ENCODE data around the gene BICD2. TPM values are rescaled to one million over a fixed set of nuclear protein-coding genes. Genes with fewer than 3 reads are reported as not detected.
"Not testable (repeated sequence)": the region's sequence is repeated elsewhere in the genome, so short reads cannot be mapped to it uniquely, and the experiment has no call there.

BICD2 gene
- total RNA-seq, 4 donors from 2014 or later = 28.3 to 54.0 (median 44.2) TPM

GRCh38 chr9:92769990-92770359, 5.3 kb upstream of the BICD2 start:
- DNase-seq (ENCODE audit: low spot score) = no peak
- ATAC-seq (ENCODE audit: low FRiP score) = no peak
- TF ChIP-seq CTCF (IDR thresholded peaks at IDR 0.05) = no peak

DNA sequence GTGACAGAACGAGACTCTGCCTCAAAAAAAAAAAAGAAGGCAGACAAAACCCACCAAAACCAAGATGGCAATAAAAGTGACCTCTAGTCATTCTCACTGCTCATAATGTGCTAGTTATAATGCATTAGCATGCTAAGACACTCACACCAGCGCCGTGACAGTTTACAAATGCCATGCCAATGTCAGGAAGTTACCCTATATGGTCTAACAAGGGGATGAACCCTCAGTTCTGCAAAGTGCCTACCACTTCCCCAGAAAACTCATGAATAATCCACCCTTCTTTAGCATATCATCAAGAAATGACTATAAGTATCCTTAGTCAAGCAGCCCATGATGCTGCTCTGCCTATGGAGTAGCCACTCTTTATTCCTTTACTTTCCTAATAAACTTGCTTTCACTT, 4.7 kb upstream of the BICD2 start:
- no peak for ATAC-seq (ENCODE audit: low FRiP score)
- DNase-seq (ENCODE audit: low spot score) = no peak
- TF ChIP-seq CTCF (IDR thresholded peaks at IDR 0.05) = no peak

DNA sequence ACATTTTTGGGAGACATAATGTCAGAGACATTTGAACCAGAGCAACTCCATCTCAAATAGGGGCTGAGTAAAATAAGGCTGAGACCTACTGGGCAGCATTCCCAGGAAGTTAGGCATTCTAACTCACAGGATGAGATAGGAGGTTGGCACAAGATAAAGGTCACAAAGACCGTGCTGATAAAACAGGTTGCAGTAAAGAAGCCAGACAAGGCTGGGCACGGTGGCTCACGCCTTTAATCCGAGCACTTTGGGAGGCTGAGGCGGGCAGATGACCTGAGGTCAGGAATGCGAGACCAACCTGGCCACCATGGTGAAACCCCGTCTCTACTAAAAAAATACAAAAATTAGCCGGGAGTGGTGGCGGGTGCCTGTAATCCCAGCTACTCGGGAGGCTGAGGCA, 4.2 kb upstream of the BICD2 start:
- not testable (repeated sequence) for DNase-seq (ENCODE audit: low spot score)

GRCh38 chr9:92767066-92768054, 2.7 kb upstream of the BICD2 start:
- no peak for TF ChIP-seq CTCF (IDR thresholded peaks at IDR 0.05)
- ATAC-seq (ENCODE audit: low FRiP score) (no peak), DNase-seq (ENCODE audit: low spot score) (no peak)

More for the DNA sequence above, 4.2 kb upstream of the BICD2 start:
- ATAC-seq (ENCODE audit: low FRiP score) = not testable (repeated sequence)

GRCh38 chr9:92764988-92765936, 629 bp upstream of the BICD2 start:
- peak in 2 of 3 donors; percentile 20 to 75 for TF ChIP-seq CTCF (IDR thresholded peaks at IDR 0.05)
- ATAC-seq (ENCODE audit: low FRiP score) (peak; percentile 94), DNase-seq (ENCODE audit: low spot score) (peak; percentile 87)

DNA sequence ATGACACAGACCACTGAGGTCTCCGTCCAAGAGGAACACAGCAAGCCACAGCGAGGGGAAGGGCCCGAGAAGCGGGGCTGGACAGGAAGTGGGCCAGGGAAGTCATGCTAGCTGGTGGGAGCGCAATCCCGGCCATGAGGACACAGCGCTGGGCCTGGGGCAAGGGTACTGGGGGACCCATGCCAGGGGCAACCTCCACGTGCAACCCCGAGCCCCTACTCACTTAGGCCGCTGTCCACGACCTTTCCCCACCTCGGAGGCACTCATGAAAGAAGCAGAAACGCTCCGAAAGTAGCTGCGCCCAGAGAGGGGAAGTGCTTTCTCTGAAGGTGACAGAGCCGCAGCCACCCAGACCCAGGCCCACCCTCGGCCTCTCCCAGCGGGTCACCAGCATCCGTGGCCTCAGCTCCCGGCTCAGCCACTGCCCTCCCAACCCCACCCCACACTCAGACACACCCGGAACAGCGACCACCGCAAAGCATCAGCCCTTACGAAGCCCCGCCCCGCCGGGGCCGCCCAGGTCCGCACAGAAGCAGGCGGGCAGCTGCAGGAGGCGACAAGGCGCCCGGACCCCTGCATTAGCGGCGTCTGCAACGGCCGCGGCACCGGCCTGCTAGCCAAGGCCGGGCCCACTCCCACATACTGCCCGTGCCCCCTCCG, 782 bp downstream of the BICD2 start:
- no peak for TF ChIP-seq CTCF (IDR thresholded peaks at IDR 0.05)
- ATAC-seq (ENCODE audit: low FRiP score) = no peak
- DNase-seq (ENCODE audit: low spot score) = no peak
